KOPT-K1 (cell line): Measurements from ENCODE around the gene SHPK.

Source experiments
- H3K27ac ChIP-seq: fragments of 200-600 bp; sonication (generic); 2 replicates; pipeline ENCODE4 v1.5.1; 2016; ENCODE audit warnings: antibody characterized with exemption, mild to moderate bottlenecking, low read depth, low read length; ENCODE audit not compliant: poor library complexity, severe bottlenecking
- H3K36me3 ChIP-seq: fragments of 200-600 bp; sonication (generic); 2 replicates; pipeline ENCODE4 v1.5.1; 2017; ENCODE audit warnings: antibody characterized with exemption, mild to moderate bottlenecking, low read length, moderate library complexity; ENCODE audit not compliant: insufficient read depth
- H3K9me3 ChIP-seq: fragments of 200-600 bp; sonication (generic); 2 replicates; pipeline ENCODE4 v1.5.1; 2017; ENCODE audit warnings: antibody characterized with exemption, low read length, mild to moderate bottlenecking; ENCODE audit not compliant: insufficient read depth, poor library complexity, severe bottlenecking

The SHPK gene

GRCh38 chr17:3636154-3636907 lies at the start of gene SHPK, which contains the start of gene CTNS:
Gene SHPK (minus strand): TSS chr17:3636250. CDS start chr17:3636219, 31 bp downstream.
Gene CTNS (plus strand): TSS chr17:3636760. CDS start chr17:3640207, 3,447 bp downstream.
- Histone ChIP-seq H3K36me3 (peaks cover 11% of the 10 kb centered on the region), H3K27ac (peak within 1 kb of the TSS; percentile 84), H3K9me3 (no peaks in the 10 kb centered on the region)

- Histone ChIP-seq H3K36me3 (peaks cover 70% of the 10 kb centered on the region), H3K27ac (no peak overlapping the region), H3K9me3 (no peaks in the 10 kb centered on the region)
Measured at GRCh38 chr17:3685174-3685573, 49.1 kb upstream of the SHPK start.

GRCh38 chr17:3683054-3683511 lies 47.0 kb upstream of the SHPK start:
- Histone ChIP-seq H3K27ac (no peak overlapping the region), H3K36me3 (peaks cover 69% of the 10 kb centered on the region), H3K9me3 (no peaks in the 10 kb centered on the region)

- Histone ChIP-seq H3K27ac (no peak overlapping the region), H3K9me3 (no peaks in the 10 kb centered on the region), H3K36me3 (peaks cover 77% of the 10 kb centered on the region)
Measured at GRCh38 chr17:3682033-3682432, 46.0 kb upstream of the SHPK start.

GRCh38 chr17:3681565-3681964 lies 45.5 kb upstream of the SHPK start:
- no peak overlapping the region for H3K27ac ChIP-seq
- H3K36me3 ChIP-seq: peaks cover 81% of the 10 kb centered on the region
- no peaks in the 10 kb centered on the region for H3K9me3 ChIP-seq

GRCh38 chr17:3681057-3681456 lies 45.0 kb upstream of the SHPK start:
- Histone ChIP-seq H3K27ac (no peak overlapping the region), H3K36me3 (peaks cover 86% of the 10 kb centered on the region), H3K9me3 (no peaks in the 10 kb centered on the region)

- peaks cover 92% of the 10 kb centered on the region for H3K36me3 ChIP-seq
- H3K27ac ChIP-seq: no peak overlapping the region
- H3K9me3 ChIP-seq: no peaks in the 10 kb centered on the region
Measured at GRCh38 chr17:3679531-3680126, 43.6 kb upstream of the SHPK start.

GRCh38 chr17:3678821-3679530 lies 42.9 kb upstream of the SHPK start:
- Histone ChIP-seq H3K36me3 (peaks cover 90% of the 10 kb centered on the region), H3K27ac (no peak overlapping the region), H3K9me3 (no peaks in the 10 kb centered on the region)

- H3K9me3 ChIP-seq: no peaks in the 10 kb centered on the region
- no peak overlapping the region for H3K27ac ChIP-seq
- H3K36me3 ChIP-seq: peaks cover 90% of the 10 kb centered on the region
Measured at GRCh38 chr17:3678095-3678820, 42.2 kb upstream of the SHPK start.

GRCh38 chr17:3675886-3676285 lies 39.8 kb upstream of the SHPK start:
- no peak overlapping the region for H3K27ac ChIP-seq
- H3K9me3 ChIP-seq: no peaks in the 10 kb centered on the region
- peaks cover 85% of the 10 kb centered on the region for H3K36me3 ChIP-seq

- Histone ChIP-seq H3K9me3 (no peaks in the 10 kb centered on the region), H3K36me3 (peaks cover 64% of the 10 kb centered on the region), H3K27ac (no peak overlapping the region)
Measured at GRCh38 chr17:3672571-3672970, 36.5 kb upstream of the SHPK start.

- peaks cover 35% of the 10 kb centered on the region for H3K36me3 ChIP-seq
- no peaks in the 10 kb centered on the region for H3K9me3 ChIP-seq
- peak overlapping the region; percentile 81 for H3K27ac ChIP-seq
Measured at GRCh38 chr17:3669548-3669947, 33.5 kb upstream of the SHPK start.

- H3K36me3 ChIP-seq: peaks cover 37% of the 10 kb centered on the region
- H3K27ac ChIP-seq: peak overlapping the region; percentile 81
- no peaks in the 10 kb centered on the region for H3K9me3 ChIP-seq
Measured at GRCh38 chr17:3669085-3669347, 33.0 kb upstream of the SHPK start.

- H3K36me3 ChIP-seq: peaks cover 37% of the 10 kb centered on the region
- peak within 1 kb of the TSS; percentile 81 for H3K27ac ChIP-seq
- no peaks in the 10 kb centered on the region for H3K9me3 ChIP-seq
Measured at GRCh38 chr17:3668279-3669084, 32.4 kb upstream of the SHPK start, which contains the start of the genes EMC6 and TAX1BP3. Gene EMC6 (plus strand): TSS chr17:3668812. CDS start chr17:3669147, 335 bp downstream. Gene TAX1BP3 (minus strand): TSS chr17:3668578. CDS start chr17:3668526, 52 bp downstream.
